GM18867 (cell line): Measurements from ENCODE around the gene SLC8A1.

Experiments used
- ATAC-seq: cut with Tn5 transposase; IDR thresholded peaks from one replicate; pipeline ENCODE4 v1.9.1; 2021; ENCODE audit warnings: mild to moderate bottlenecking, moderate library complexity; ENCODE audit not compliant: unreplicated experiment

SLC8A1 gene

DNA sequence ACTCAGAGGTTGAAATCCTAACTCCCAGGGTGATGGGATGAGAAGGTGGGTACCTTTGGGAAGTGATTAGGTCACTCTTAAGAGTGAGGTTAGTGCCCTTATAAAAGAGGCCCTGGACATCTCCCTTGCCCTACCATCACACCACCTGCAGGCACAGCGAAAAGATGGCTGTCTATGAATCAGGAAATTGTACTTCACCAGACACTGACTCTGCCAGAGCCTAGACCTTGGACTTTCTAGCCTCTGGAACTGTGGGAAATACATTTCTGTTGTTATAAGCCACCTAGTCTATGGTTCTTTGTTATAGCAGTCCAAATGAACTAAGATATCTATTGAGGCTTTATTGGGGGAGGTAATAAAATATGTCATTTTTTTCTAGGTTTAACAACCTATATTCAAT is 203.6 kb downstream of the SLC8A1 start:
- no peak for ATAC-seq

GRCh38 chr2:40244675-40245074 is 207.2 kb downstream of the SLC8A1 start:
- ATAC-seq: peak; percentile 87

GRCh38 chr2:40244251-40244650 is 207.6 kb downstream of the SLC8A1 start:
- ATAC-seq: no peak

GRCh38 chr2:40243581-40244187 is 208.2 kb downstream of the SLC8A1 start:
- no peak for ATAC-seq

- no peak for ATAC-seq
Measured at GRCh38 chr2:40242315-40242714, 209.6 kb downstream of the SLC8A1 start.

- no peak for ATAC-seq
Measured at GRCh38 chr2:40240070-40240469, 211.8 kb downstream of the SLC8A1 start.

DNA sequence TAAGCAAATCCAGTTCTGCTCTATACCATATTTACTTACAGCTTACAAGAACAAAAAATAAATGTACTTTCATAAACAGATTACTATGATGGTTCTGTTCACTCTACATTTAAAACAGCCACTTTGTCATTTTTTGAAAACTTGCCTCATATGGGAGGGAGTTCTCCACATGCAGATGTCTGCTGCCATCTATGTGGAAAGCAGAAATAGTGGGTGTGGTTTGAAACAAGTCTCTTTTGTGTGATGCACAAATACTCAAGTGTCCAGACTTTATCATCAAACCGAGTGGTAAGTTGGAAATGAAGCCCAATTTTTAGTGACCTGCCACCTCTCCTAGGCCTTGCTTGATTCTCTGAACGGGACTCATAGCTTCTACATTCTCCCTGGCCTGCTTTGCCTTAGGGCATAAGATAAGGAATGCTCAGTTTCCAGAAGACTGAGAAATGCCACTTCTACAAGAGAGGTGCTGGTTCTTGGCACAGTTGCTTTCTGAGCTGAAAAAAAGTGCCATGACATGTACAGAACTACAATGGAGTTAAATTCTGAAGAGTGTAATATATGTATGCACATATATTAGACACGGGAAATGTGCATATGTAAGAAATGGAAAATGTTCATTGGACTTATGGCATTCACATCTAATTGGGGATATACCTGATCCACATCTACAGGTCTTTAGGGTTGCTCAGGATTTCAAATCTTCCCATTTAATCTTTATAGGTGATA is 221.0 kb downstream of the SLC8A1 start:
- ATAC-seq: no peak

DNA sequence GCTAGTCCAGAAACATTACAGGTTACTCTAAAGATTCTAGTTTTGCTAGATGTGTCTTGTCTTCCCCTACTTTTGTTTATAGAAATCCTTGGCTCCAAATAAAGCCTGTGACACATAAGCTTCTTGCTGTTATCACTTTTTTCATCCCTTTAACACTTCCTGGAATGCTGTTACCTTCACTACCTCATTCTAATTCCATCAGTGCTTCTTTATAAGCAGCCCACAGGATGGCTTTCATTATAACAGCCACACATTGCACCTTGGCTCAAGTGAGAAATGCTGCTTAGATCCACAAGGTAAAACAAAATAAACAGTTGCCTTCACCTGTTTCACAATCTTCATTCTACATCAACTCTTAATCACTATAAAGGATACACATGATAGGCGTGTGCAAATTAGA is 221.7 kb downstream of the SLC8A1 start:
- ATAC-seq: no peak

DNA sequence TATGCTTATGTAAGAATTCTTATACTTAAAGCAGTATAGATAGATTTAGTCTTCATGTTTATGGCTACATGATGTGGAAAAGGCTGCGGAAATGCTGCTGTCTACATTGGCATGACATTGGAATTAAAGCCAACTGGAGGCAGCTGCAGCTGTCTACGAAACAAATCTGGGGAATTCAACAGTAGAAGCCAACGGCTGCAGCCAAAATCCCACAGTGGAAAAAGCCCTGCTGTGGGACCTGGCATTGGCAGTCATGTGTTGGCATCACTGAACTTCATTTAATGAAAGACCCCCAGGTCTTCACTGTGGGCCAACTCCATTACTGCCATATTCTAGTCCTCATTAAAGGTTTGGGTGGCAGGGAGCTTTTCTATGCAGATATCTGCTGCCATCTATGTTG is 223.6 kb downstream of the SLC8A1 start:
- no peak for ATAC-seq

GRCh38 chr2:40227210-40227609 is 224.7 kb downstream of the SLC8A1 start:
- ATAC-seq: no peak

DNA sequence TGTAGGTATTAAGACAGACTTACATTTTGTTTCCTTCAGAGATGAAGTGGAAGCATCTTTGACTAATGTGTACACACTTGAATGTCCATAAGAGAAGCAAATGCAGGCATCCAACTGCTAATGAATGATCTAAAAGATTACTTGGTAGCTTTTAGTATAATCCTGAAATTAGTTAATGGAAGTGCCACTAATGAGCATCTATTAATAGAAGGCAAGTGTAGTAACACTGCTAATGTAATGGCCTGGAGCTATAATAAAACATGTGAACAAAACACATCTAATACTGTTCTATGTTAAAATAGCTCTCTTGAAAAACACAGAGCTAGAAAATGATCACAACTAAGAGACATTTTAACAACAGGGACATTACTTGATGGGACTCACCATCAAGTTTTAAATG is 225.3 kb downstream of the SLC8A1 start:
- ATAC-seq: no peak

DNA sequence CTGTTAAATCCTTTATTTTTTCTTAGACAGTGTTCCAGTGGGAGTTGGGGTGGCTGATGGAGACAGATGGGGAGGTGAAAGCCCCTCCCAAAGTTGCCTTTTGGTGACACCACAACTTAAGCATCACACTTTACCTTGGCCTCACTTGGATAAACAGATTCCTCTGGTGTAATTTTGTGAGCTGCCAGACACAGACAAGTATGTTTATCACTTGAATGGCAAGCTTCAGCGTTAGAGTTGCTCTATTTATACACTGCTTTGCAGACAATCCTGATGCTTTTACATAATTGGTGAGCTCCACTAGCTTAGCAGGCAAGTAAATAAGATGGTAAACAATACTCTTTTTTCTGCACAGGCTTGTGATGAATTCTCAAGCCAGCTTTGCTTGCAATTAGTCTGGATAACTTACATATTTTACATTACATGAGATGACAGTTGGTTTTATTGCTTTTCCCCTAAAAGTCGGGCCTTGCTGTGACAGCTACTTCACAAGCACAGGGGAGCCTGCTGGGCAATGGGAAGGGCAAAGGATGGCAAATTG is 226.2 kb downstream of the SLC8A1 start:
- no peak for ATAC-seq

DNA sequence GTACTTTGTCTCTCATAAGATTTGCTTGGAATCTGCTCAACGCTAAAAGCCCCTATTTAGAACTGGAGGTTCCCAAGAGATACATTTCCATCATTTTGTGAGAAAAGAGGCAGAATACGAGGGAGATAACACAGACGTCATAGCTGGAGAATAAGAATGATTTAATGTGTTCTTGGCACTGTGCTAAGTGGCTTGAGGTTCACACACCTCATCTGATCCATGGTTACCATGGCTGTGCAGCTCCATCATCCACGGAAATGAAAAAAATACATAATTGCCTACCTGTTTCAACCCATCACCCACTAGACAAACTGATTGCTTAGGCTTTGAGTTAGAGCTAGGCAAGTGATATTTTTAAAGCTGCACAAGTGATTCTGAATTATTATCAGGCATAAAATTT is 227.6 kb downstream of the SLC8A1 start:
- no peak for ATAC-seq

- ATAC-seq: no peak
Measured at GRCh38 chr2:40220177-40220925, 231.5 kb downstream of the SLC8A1 start.

- ATAC-seq: no peak
Measured at GRCh38 chr2:40219141-40219540, 232.7 kb downstream of the SLC8A1 start.

- no peak for ATAC-seq
Measured at GRCh38 chr2:40218679-40219078, 233.2 kb downstream of the SLC8A1 start.

GRCh38 chr2:40213619-40214018 is 238.3 kb downstream of the SLC8A1 start:
- no peak for ATAC-seq

DNA sequence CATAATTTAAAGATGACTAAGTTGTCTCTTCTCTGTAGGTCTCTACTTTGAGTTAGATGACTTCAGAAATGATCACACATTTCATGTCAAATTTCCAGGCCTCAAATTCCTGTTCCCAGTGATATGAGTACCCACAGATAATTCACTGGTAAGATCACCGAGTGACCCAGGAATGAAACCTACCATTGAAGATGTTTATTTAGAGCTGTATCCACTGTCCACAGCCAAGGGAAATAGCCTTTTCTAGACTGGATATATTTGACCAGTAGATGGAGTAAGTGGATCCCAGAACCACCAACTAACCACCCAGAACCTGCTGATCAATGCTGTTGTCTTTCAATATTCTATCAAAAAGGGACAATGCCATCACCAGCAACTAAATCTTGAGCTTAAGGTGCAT is 238.8 kb downstream of the SLC8A1 start:
- no peak for ATAC-seq

- no peak for ATAC-seq
Measured at GRCh38 chr2:40210968-40211353, 240.9 kb downstream of the SLC8A1 start.

DNA sequence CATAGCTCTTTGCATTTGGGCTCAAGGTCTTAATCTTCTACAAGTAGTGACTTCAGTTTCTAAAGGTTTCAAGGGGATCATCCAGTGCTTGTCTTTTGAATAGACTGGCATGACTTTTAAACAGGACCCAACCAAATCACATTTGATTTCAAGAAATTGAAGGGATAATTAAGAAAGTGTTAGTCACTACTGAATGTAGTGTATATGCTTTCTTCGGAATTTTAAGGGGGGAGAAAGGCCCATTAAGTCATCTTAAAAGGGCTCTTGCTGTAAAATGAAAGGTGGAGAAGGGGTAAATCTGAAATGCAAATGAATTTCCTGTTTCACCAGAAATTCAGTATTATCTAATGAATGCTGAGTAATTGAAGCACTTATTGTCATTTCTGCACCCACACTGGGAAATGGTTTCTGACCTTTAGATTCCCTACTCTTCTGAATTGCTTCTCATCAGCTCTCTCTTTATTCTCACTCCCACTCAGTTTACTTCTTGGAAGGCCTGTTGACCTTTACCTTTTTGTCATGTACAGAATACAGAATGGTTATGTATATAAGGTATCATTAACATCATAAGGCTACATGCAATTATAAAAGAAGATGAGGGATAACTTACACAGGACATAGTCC is 241.4 kb downstream of the SLC8A1 start:
- no peak for ATAC-seq

- no peak for ATAC-seq
Measured at GRCh38 chr2:40209761-40210160, 242.1 kb downstream of the SLC8A1 start.
